Measurements from ENCODE around the gene SLC44A3. TPM values are rescaled to one million over a fixed set of nuclear protein-coding genes. Genes with fewer than 3 reads are reported as not detected.

SLC44A3 gene
- total RNA-seq, 4 donors from 2014 or later = 7.6 to 15.5 (median 10.0) TPM

GRCh38 chr1:94925561-94926125 is 105.5 kb downstream of the SLC44A3 start:
- WGBS = 1% methylated on average over 21 of the region's 23 CpGs
- peak; percentile 81 to 82 for DNase-seq (ENCODE audit: low spot score in 2 of 2)
- H3K4me1 ChIP-seq = peaks cover 71% of the 10 kb centered on the region

GRCh38 chr1:94926126-94926914 is 106.2 kb downstream of the SLC44A3 start:
- H3K4me1 ChIP-seq = peaks cover 66% of the 10 kb centered on the region
- peak overlapping the region; percentile 97 for H3K27ac ChIP-seq
- no peak for TF ChIP-seq EP300 (IDR thresholded peaks at IDR 0.05)
- peak in 1 of 2 donors; percentile 34 for TF ChIP-seq CTCF (IDR thresholded peaks at IDR 0.05)
- H3K4me3 ChIP-seq = peak overlapping the region; percentile 67
- 2% methylated on average over 13 of the region's 78 CpGs for WGBS
- no peaks in the 10 kb centered on the region for H3K9me3 ChIP-seq
- no peaks in the 10 kb centered on the region for H3K27me3 ChIP-seq
- H3K36me3 ChIP-seq = no peaks in the 10 kb centered on the region
- peak in 1 of 2 donors; percentile 77 for DNase-seq (ENCODE audit: low spot score in 2 of 2)

More at GRCh38 chr1:94925561-94926125, 105.5 kb downstream of the SLC44A3 start:
- Histone ChIP-seq H3K27me3 (no peaks in the 10 kb centered on the region), H3K9me3 (no peaks in the 10 kb centered on the region), H3K36me3 (no peaks in the 10 kb centered on the region), H3K4me3 (peak overlapping the region; percentile 67), H3K27ac (peak overlapping the region; percentile 97)
- no peak for TF ChIP-seq EP300 (IDR thresholded peaks at IDR 0.05)
- no peak for TF ChIP-seq POLR2A (IDR thresholded peaks at IDR 0.05)
- TF ChIP-seq POLR2AphosphoS5 (IDR thresholded peaks at IDR 0.05) = peak in 2 of 3 donors; percentile 9 to 39
- peak in 1 of 2 donors; percentile 2 for TF ChIP-seq CTCF (IDR thresholded peaks at IDR 0.05)

GRCh38 chr1:94926915-94927404 is 106.8 kb downstream of the SLC44A3 start, which contains the start of gene CNN3:
Gene CNN3 (minus strand): TSS chr1:94927110. CDS start chr1:94926894, 216 bp downstream.
- H3K9me3 ChIP-seq = no peaks in the 10 kb centered on the region
- 2% methylated on average over 20 of the region's 57 CpGs for WGBS
- H3K27ac ChIP-seq = peak within 1 kb of the TSS; percentile 97
- no peaks in the 10 kb centered on the region for H3K36me3 ChIP-seq
- DNase-seq (ENCODE audit: low spot score in 2 of 2) = peak; percentile 92 to 93
- H3K4me3 ChIP-seq = peak within 1 kb of the TSS; percentile 67
- peaks cover 66% of the 10 kb centered on the region for H3K4me1 ChIP-seq
- no peaks in the 10 kb centered on the region for H3K27me3 ChIP-seq
- peak; percentile 77 to 91 for TF ChIP-seq POLR2A (IDR thresholded peaks at IDR 0.05)
- peak; percentile 34 to 70 (median 58) for TF ChIP-seq POLR2AphosphoS5 (IDR thresholded peaks at IDR 0.05)
- no peak for TF ChIP-seq CTCF (IDR thresholded peaks at IDR 0.05)
- no peak for TF ChIP-seq EP300 (IDR thresholded peaks at IDR 0.05)

- DNase-seq (ENCODE audit: low spot score in 2 of 2) = peak in 1 of 2 donors; percentile 71
- Histone ChIP-seq H3K36me3 (no peaks in the 10 kb centered on the region), H3K27ac (peak overlapping the region; percentile 97), H3K4me3 (peak overlapping the region; percentile 67), H3K9me3 (no peaks in the 10 kb centered on the region), H3K27me3 (no peaks in the 10 kb centered on the region), H3K4me1 (peaks cover 63% of the 10 kb centered on the region)
- WGBS = 46% methylated on average over 15 of the region's 40 CpGs
- TF ChIP-seq CTCF (IDR thresholded peaks at IDR 0.05) = no peak
- TF ChIP-seq EP300 (IDR thresholded peaks at IDR 0.05) = no peak
- TF ChIP-seq POLR2A (IDR thresholded peaks at IDR 0.05) = no peak
- TF ChIP-seq POLR2AphosphoS5 (IDR thresholded peaks at IDR 0.05) = no peak
Measured at GRCh38 chr1:94927405-94928175, 107.4 kb downstream of the SLC44A3 start.
